Measurements from ENCODE around the gene PELI2.

Gene PELI2

DNA sequence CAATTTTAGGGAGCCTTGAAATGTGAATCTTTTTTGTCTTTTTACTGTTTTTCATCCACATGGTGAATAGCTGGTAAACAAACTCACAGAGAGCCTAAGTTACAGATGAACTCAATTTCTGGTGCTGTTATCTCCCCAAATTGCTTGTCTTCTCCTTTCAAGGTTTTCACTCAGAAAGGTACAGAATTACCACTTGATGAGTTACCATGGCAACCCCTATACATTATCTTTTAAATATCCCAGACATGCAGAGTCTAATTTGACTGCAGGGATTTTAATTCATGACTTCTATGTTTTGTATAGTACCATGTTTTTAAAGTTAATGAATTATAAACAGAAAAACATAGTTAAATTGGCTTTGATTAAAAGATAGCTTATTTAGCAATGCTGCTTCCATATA is 203.7 kb downstream of the PELI2 start:
- no peak overlapping the region for H3K4me3 ChIP-seq
- no peak overlapping the region for H3K27ac ChIP-seq

DNA sequence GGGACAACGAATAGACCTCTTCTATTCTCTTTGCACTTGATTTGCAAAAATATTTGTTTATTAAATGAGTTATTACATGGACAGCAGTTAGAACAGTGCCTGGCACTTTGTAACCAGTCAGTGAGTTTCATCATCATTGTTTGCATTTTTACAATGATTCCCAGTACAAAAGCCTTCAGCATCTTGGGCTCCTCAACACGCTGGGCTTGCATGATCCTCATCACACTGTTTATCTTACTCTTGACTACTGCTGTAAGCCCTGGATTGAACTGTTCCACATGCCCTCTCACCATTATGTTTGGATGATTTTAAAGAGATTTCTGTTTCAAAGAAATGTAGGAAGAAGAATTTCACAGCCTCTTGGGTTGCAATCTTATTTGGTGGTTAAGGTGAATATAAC is 204.3 kb downstream of the PELI2 start:
- H3K27ac ChIP-seq: no peak overlapping the region

DNA sequence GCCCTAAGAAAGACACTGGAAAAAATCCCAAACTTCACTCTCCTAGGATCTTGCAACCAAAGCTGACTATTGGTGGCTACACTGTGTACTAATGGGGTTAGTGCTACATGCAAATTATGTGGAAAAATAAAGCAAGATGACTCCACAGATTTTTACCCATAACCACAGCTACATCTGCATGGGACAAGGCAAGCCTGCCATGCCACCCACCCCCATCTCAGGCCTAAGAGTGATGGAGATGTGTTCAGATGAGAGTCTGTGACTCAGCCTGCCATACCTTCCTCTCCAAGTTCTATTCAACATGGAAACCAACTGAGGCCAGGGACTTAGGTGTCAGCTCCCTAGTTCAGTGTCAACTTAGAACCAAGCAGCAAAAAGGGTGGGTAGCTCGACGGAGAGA is 206.2 kb downstream of the PELI2 start:
- Histone ChIP-seq H3K27ac (peak overlapping the region in 1 of 21 experiments; percentile 8), H3K4me3 (no peak overlapping the region)

More for the DNA sequence above, 204.3 kb downstream of the PELI2 start:
- no peak overlapping the region for H3K4me3 ChIP-seq

DNA sequence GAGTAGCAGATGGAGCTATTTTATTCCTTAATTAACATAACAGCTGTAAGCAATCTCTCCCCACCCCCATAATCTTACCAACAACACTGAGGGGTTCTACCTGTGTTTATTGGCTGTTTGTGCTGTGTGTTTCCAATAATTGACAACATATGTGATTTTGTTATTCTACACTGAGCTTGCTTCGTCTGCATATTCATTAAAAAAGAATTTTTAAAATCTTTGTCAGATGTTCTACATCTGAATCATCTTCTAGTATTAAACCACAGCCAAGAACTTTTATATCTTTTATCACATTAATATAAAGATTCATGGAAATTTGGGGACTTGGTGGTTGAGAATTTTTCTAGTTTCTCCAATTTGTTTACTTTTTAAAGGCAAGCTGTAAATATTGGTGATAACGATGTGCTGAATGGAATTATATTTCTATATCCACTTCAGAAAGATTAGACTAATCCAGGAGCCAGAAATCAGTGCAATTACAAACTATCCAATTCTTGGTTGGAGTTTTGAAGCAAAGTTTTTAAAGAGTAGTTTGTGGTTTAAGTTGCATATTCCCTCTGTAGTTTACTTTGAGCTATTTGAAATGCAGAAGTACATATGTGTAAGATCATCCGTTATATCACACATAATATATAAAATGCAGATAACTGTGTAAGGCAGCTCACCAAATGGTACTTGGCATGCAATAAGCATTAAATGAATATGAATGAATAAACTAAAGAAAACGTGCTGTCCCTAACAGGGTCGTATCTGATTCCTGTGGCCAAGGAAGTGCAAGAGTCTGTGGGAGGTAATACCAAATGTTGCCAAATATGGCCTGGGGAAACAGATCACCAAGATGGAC is 206.9 kb downstream of the PELI2 start:
- H3K4me3 ChIP-seq: no peak overlapping the region

DNA sequence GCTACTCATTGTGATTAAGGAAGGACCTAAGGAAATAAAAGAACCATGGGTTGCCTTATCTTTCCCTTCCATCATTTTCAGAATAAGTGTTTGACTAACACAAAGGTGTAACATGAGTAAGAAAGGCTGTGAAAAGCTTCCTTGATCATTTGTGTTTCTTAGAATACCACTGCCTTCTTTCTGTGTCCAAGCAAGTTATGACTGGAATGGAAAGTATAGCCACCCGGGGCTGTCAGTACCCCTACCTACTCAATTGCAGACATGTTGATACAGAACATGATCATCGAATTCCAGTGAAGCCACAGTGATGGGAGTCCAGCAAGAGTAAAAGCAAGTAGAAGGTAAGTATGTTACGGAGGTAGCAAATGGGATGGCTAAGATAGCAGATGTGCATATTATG is 209.8 kb downstream of the PELI2 start:
- H3K27ac ChIP-seq: no peak overlapping the region
- H3K4me3 ChIP-seq: no peak overlapping the region

More for the DNA sequence above, 206.9 kb downstream of the PELI2 start:
- H3K27ac ChIP-seq: peak overlapping the region in 2 of 21 experiments; percentile 21 to 46

DNA sequence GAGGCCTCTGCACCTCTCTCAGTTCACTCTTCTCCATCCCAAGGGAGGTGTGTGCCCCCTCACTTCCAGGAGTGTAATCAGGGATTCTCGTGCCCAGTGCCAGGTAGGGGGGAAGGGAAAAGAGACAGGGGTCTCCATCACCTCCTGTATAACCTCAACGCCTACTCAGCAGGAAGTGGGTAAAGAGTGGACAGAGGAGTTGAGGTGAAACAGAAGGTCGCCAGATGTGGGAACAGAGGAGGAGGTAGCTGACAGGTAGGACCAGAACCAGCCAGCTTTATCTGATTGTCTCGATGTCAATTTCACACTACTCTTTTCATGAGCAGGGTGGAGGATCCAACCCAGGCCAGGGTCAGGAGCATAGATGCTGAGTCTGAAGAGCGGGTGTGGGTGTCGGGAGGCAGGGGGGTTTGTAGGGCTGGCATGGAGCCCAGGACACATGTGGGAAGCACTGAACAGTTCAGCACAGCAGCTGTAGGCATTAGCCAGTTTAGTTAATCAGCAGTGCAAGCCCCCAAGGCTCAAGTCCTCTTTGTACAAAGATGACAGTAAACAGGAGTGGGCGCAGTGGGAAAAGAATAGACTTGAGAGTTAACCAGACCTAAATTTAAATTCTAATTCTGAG is 213.5 kb downstream of the PELI2 start:
- H3K4me3 ChIP-seq: no peak overlapping the region
- H3K27ac ChIP-seq: no peak overlapping the region

DNA sequence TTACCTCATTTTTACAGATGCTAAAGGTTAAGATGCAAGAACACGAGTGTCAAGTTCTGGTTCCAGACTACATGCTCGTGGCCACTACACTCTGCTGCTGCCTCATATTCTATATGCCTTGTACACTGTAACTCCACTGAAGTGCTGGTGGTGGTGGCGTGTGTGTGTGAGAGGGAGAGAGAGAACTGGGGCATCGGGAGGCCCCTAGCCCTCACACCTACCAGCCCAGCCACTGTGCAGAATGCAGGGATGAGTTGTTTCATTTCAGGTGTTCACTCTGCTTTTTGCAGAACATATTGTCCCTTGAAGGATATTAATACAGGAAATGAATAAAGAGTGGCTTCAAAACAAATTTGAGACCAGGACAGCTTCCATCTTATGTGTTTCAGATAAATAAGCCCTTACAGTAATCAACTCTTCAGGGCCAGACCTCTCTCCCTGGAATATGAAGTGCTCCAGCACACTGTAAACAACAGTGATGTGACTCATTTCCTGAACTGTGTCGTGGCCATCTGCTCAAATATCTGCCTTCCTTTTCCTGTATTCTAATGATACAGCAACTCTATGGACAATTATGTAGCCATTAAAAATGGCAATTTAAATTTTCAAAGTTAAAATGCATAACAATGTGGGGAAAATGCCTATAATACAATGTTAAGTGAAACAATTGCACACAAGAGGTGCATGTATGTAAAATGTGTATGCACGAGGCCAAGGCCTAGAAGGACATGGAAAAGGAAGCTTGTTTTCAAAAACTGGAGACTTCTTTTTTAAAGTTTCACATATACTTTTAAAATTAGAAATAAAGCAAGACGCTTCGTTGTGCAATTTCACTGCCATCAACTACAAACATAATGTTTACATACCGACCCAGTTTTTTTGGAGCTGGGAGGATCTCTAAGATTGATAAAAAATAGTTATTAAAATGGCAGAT is 215.4 kb downstream of the PELI2 start:
- Histone ChIP-seq H3K27ac (peak overlapping the region in 8 of 21 experiments; percentile 32 to 76 (median 44)), H3K4me3 (no peak overlapping the region)

DNA sequence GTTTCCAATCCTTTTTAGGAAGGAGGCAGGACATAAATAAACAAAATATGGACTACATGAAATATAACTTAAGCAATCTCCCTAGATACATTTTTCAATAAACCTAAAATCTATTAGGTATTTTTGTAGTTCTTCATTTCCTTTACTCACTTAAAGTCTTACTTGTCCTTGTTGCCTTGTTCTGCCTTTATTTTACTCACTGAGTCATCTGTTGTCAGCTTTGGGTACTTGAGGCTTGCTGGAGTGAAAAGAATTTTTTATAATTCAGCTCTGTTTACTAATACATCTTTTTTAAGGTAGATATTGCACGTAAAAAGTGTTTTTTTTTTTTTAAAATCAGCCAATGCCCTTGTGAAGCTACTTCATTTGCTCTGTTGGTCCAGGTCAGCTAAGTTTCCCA is 216.2 kb downstream of the PELI2 start:
- peak overlapping the region in 3 of 21 experiments; percentile 34 to 76 (median 59) for H3K27ac ChIP-seq

DNA sequence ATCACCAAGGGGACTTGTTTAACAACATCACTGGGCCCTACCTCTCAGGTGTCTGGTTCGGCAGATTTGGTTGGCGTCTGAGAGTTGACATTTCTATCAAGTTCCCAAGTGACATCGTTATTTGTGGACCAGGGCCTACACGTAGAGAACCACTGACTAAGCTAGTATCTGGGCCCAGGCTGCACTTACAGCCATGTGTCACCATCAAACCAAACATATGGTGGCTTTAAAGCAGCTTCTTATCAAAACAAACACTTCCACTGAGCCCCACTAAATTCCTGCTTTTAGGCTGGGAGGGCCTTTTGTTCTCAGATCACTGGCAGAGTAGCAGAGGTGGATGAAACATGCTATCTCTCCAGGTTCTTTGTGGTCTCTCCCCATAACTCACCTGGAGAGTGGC is 220.5 kb downstream of the PELI2 start:
- H3K27ac ChIP-seq: no peak overlapping the region
- no peak overlapping the region for H3K4me3 ChIP-seq

More for the DNA sequence above, 216.2 kb downstream of the PELI2 start:
- no peak overlapping the region for H3K4me3 ChIP-seq

DNA sequence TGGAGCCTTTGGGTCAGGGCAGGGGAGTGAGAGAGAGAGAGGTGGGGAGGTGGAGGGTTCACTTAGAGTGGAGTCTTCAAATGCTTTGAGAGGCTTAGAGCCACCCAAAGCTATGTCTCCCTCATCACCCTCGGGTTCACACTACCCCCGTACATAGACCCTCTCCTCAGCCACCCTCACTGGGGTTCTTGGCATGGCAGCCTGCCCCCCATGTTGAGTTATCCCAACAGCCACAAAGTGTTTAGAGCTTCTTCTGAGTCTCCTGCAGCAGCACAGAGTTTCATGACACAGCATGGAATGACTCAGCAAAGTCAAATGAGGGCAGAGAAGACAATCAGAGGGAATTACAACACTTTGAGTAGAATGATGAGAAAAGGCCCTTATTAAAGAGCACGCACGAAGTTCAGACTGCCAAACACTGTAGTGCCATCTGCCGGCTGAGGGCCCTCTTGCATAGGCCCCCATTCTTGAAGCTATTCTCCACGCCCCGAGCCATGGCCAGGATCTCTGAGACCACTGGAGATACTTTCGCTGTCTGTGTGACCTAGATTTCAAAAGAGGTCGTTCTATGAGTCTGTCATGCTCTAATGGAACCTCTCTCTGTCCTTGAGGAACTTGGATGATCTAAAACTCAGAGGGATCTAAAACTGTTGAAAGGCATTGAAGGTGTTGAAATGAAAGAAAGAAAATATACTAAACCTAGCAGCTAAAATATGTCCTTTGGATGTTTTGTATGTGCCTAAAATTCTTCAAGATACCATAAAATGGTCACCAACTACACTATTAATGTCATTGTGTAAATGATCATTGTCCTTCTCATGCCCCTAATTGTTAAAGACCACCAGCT is 221.9 kb downstream of the PELI2 start:
- Histone ChIP-seq H3K27ac (peak overlapping the region in 1 of 21 experiments; percentile 9), H3K4me3 (no peak overlapping the region)

DNA sequence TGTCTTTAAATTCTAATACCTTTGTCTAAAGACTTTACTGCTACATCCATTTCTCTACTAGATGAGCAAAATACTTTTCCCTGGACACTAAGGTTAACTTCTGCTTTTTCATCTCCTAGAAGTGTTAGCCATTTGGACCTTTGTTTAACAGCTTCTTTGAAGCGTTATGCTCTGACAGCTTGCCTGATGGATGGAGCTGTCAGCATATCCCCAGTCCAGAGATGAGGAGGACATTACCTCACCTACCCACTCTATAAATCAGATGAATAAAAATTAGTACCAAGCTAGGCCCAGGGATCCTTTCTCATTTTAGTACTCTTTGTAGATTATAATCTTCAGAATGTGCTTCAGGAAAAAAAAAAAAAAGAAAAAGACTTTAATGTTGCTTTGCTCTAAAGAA is 222.7 kb downstream of the PELI2 start:
- no peak overlapping the region for H3K27ac ChIP-seq

DNA sequence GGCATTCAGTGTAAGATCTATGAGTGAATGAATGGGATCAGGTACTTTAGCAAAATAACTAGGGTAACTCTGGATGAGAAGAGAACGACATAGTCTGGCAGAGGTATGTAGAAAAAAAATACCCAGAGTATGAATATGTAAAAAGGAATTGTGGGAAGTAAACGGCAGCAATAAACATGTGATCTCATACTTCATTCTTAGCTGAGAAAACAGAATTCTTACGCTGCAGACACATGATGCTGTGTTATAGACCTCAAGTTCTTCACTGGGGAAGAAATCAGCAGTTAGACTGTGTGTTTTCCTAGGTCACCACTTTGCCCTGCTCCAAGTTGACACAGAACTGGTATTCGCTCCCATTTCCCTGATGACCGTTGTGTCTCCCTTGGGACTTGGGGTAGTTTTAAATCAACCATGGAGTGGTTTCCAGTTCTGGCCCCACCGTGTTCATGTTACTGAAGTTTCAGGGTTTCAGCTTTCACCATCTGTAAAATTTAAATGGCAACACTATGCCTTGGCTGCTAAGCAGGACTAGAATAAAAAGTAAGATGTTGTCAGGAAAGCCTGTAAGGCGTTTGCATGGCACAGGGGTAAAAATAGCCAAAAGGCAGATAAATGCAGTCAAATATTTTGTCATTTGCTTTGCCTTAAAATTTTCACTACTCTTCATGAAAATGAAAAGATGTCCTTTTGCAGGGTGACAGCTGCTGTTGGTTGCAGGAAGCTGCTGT is 223.7 kb downstream of the PELI2 start:
- Histone ChIP-seq H3K4me3 (no peak overlapping the region), H3K27ac (peak overlapping the region in 3 of 21 experiments; percentile 1 to 49 (median 25))

More for the DNA sequence above, 222.7 kb downstream of the PELI2 start:
- H3K4me3 ChIP-seq: no peak overlapping the region

DNA sequence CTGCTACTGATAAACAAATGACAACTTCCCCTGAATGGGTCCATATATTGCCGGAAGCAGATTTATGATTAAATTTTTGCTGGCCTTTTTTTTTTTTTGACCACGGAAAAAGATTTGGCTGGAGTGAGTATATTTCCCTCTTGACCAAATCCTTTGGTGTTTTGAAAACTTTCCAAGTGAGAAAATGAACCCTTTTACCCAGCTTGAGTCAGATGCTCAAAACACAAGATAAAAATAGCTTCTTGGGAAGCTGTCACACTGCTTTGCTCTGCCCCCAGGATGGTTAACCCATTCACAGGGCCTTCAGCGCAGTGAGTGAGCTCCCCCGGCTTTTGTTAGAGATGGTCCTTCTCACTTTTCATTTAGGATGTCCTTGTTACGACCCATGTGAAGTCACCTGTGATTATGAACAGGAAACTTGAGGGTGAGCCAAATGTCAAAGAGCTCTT is 224.3 kb downstream of the PELI2 start:
- Histone ChIP-seq H3K27ac (peak overlapping the region in 3 of 21 experiments; percentile 25 to 34 (median 25)), H3K4me3 (no peak overlapping the region)

DNA sequence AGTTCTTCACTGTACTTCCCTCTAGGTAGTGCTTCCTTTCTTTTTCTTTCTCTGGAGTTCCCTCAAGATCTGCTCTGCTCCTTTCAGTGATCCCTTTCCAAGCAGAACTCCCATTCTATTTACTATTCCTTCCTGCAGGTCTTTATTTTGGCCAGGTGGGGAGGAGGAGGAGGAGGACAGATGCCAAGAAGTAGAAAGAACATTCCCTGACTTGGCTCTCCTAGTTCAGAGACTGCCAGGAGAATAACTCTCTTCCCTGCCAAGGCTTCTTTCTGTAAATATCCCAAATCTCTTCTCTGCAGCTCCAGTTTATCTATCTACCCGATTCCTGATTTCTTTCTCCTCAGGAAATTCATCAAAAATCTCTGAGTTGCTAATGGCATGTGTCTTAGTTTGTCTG is 231.7 kb downstream of the PELI2 start:
- Histone ChIP-seq H3K27ac (no peak overlapping the region), H3K4me3 (no peak overlapping the region)
